Right lung (tissue), 5 donors: ENCODE measurements around the gene RHEBL1. TPM values are rescaled to one million over a fixed set of nuclear protein-coding genes. Genes with fewer than 3 reads are reported as not detected.
"Not testable (repeated sequence)": the region's sequence is repeated elsewhere in the genome, so short reads cannot be mapped to it uniquely, and the experiment has no call there.

ENCODE experiments used
- DNase-seq, 2 donors: peaks; one replicate each; pipeline ENCODE4 v3.0.0-alpha.2; 2013
- polyA plus RNA-seq, 5 donors: library from polyadenylated mRNA; unstranded; fragments of 120-200 nt; gene quantifications; one replicate each; pipeline versions ENCODE4 v1.2.1 to v1.2.3, GENCODE V29; 2013; ENCODE audit warnings: inconsistent platforms in 1 of 5, low replicate concordance in 1 of 5; ENCODE audit not compliant: insufficient read length in 5 of 5, insufficient read depth in 1 of 5

Gene RHEBL1
- polyA plus RNA-seq, 5 donors = 2.1 to 3.5 (median 2.5) TPM

DNA sequence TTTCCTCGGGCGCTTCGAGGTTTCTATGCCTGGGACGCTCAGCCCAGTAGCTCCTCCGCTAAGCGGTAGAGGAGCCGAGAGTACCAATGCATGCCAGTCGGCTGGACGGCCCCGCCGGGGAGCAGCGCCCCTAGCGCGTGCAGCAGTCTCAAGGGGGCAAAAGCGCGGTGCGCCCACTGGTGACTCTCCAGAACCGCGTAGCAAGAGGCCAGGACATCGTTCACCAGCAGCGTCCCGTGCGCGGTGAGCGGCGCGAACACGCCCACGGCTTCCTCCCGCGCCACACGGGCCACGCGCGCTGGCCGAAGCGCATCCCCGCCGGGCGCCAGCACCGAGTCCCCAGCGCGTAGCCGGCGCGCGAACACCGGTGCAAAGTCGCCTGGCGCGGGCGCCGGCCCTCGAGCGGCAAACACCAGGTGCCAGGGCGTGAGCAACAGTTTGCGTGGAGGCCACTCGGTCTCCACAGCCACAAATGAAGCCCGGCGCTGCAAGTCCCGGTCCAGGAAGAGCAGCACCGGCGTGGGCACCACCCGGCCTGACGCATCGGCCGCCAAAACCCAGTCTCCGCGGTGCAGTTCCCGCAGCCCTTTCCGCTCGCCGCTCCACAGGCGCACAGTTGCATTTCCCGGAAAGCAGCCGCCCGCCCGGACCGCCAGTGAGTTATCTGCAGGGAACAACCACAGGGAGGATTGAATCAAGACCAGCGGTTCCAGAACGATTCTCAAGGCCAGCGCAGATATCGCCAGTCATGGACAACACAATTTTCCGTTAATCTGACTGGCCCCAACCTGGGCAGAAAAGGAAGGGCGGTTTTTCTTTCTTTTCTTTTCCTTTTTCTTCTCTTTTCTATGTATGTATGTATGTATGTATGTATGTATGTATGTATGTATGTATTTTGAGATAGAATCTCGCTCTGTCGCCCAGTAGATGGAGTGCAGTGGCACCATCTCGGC, 20.3 kb upstream of the RHEBL1 start:
- DNase-seq = no peak

- DNase-seq = no peak
These were observed 19.2 kb upstream of the RHEBL1 start for GRCh38 chr12:49088932-49089330.

DNA sequence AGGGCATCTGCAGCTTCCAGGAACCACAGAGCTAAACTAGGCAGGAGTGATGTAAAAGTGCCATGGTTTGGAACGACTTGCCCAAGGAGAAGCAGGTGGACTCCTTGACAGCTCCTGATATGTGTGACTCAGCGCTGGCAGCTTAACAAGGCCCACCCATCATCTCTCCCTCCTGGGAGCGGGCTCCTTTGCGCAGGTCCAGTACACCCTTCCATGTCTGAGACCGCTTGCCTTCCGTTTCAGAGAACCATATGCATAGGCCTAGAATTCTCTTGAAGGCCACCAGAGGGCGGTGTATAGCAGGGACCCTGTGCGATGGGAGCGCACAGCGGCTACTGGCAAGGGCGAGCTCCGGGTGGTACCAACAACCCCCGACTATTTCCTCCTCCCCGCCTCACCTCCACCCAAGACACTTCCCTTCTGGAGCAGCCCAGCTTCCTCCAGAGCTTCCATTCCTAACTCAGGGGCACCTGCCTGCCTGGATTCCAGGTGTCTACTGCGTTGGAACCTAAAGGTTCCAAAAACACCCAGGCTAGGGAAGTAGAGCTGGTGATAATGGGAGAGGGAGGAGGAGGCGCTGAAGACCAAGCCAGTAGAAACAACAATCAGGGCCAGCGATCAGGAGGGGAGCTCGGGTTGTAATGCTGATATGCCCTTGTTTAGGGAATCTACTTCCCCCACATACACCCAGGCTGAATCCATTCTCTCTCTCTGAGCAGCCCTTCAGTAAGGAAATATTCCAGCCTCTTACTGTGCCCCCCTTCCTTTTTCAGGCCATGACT, 18.6 kb upstream of the RHEBL1 start:
- peak; percentile 77 to 78 for DNase-seq

GRCh38 chr12:49086116-49086515, 16.3 kb upstream of the RHEBL1 start:
- no peak for DNase-seq

DNA sequence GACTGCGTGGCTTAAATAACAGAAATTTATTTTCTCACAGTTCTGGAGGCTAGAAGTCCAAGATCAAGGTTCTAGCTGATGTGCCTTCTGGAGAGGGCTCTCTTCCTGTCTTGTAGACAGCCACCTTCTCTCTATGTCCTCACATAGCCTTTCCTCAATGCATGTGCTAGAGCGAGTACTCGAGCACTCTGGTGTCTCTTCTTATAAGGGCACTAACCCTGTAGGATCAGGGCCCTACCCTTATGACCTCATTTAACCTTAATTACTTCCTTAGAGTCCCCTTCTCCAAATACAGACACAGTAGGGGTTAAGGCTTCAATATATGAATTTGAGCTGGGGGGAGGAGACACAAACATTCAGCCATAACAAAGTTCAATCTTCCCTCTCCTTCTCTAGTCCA, 14.7 kb upstream of the RHEBL1 start:
- DNase-seq = no peak

DNA sequence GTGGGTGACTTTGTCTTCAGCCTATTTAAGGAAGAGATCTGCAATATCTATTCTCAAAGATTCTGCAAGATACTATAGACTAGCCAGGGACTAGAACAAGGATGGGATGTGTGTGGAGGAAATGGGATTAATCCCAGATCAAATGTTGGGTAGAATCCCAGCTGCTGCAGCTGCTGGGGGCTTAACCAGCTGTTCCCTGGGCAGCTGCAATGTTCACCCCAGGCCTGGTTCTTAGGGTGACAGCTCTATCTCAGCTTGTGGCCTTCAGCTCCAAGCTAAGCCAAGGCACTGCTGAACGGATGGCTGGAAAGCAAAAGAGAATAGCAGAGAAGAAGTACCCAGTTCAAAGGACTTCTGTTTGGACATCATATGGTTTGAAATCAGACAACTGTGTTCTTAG, 10.0 kb upstream of the RHEBL1 start:
- DNase-seq = no peak

DNA sequence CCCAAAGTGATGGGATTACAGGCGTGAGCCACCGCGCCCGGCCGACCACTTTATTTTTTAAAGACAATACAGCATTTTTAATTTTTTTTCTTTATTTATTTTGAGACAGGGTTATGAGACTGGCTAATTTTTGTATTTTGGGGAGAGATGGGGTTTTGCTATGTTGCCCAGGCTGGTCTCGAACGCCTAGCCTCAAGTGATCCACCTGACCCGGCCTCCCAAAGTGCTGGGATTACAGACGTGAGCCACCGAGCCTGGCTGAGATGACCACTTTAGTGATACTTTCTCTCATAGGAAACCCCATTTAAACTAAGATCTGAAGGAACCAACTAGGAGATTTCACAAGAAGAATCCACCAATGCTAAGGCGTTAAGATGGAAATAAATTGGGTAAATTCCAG, 1.2 kb upstream of the RHEBL1 start:
- no peak for DNase-seq

- no peak for DNase-seq
These were observed 786 bp downstream of the RHEBL1 start for GRCh38 chr12:49068879-49069506.

GRCh38 chr12:49066120-49066519, 3.7 kb downstream of the RHEBL1 start:
- DNase-seq = no peak

- no peak for DNase-seq
These were observed 5.0 kb downstream of the RHEBL1 start for GRCh38 chr12:49064767-49065152.

GRCh38 chr12:49061916-49062315, 7.9 kb downstream of the RHEBL1 start:
- DNase-seq = not testable (repeated sequence)

DNA sequence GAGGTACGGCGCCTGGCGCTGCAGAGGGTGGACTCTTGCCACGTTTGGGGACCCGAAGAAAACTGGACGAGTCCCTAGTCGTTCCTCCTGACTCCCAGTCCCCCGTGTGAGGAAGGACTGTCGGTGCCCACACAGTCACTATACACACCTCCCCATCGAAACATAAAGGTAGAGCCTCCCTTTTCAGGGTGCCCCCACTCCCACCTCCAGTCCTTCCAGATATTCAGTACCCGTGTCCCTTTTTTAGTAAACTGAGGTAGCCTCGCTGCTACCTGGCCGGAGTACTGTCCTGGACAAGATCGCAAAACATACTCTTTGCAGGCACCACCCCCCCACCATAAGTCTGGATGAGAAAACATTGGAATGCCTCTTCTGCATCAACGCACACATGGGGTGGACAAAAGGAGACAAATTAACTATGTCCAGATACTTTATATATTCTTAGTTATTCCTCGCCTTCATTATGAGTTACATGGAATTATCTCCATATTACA, 8.6 kb downstream of the RHEBL1 start:
- DNase-seq = no peak

- DNase-seq = peak; percentile 94 to 97
These were observed 9.3 kb downstream of the RHEBL1 start, which contains the start of gene KMT2D for GRCh38 chr12:49060237-49061156. Gene KMT2D (minus strand): TSS chr12:49060794. CDS start chr12:49055324, 5,470 bp downstream.

GRCh38 chr12:49059299-49060171, 10.2 kb downstream of the RHEBL1 start:
- peak in 1 of 2 donors; percentile 17 for DNase-seq

- DNase-seq = no peak
These were observed 10.8 kb downstream of the RHEBL1 start for GRCh38 chr12:49059045-49059298.

DNA sequence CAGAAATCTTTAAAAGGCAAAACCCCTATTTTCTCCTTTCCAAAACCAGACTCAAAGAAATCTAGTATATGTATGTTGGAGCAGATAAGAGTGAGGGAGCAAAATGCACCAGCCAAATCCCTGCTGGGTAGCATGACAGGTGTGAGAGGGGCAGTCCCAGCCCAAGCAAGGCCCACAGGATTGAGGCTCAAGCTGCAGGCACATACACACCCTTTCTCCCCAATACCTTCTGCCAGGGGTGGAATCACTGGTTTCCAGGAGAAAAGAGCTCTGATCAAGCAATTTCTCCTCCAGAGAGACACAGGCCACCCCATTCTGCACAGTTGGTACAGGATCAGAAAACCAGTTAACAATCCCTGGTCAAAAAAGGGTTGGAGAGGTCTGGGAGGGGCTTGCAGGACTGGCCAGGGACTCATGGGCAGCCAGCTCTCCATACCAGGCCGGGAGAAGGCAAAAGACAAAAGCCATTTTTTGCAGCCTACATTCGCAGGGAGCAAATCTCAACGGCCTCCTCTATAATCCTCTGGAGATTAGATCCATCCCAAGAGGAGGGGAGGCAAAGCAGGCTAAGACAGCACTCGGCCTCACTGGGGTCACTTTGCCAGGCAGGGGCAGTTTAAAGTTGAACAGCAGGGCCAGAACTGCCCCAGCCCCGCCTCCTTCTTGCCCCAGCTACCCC, 11.3 kb downstream of the RHEBL1 start:
- DNase-seq = no peak

DNA sequence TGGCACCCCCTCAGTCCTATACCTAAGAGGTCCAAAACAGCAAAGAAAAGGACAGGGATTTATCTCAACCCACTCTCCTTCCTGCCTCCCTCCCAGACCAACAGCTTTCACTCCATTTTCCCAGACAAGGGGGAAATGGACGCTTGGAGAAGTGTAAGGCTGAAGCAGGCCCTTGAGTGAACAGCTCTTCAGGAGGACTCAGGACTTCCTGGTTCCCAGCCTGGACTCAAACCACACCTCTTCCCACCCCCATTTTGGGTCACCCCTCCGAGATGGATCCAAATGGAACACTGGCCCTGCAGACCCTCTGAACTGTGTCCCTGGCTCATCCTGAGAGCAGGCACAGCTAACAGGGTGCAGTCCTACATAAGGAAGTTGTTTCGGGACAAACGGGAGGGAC, 11.9 kb downstream of the RHEBL1 start:
- DNase-seq = peak in 1 of 2 donors; percentile 26

- peak in 1 of 2 donors; percentile 26 for DNase-seq
These were observed 13.6 kb downstream of the RHEBL1 start for GRCh38 chr12:49055978-49056754.

GRCh38 chr12:49055092-49055491, 14.7 kb downstream of the RHEBL1 start:
- no peak for DNase-seq
